Right kidney (tissue), 1 donor: Measurements from ENCODE around the gene DMD.

Experiments used
- DNase-seq: peaks from one replicate; pipeline ENCODE4 v3.0.0-alpha.2; 2016

The DMD gene

DNA sequence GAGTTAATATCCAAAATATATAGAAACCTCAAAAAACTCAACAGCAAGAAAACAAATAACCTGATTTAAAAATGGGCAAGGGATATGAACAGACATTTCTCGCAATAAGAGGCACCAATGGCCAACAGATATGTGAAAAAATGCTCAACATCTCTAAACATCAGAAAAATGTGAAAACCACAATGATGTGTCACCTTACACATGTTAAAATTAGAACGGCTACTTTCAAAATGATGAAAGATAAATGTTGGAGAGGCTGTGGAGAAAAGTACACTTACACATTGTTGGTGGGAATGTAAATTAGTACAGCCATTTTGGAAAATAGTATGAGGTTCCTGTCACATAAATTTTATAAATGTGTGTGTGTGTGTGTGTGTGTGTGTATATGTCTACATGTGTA lies 731.3 kb downstream of the DMD start:
- DNase-seq = no peak

DNA sequence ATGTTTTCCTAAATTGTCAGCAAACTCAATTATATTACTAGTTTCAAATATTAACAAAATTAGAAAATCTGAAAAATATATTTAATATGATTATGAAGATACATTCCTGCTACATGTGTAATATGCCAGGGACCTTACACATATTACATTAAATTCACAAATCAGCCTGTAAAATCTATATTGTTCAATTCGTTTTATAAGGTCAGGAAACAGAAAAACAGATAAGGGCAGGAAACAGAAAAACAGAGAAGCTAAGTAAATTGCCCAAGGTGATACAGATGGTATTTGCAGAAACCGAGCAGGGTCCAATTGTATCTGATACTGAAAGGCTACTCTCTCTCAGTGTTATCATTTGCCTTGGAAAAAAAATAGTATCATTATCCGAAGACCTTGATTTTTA lies 739.0 kb downstream of the DMD start:
- DNase-seq = no peak

DNA sequence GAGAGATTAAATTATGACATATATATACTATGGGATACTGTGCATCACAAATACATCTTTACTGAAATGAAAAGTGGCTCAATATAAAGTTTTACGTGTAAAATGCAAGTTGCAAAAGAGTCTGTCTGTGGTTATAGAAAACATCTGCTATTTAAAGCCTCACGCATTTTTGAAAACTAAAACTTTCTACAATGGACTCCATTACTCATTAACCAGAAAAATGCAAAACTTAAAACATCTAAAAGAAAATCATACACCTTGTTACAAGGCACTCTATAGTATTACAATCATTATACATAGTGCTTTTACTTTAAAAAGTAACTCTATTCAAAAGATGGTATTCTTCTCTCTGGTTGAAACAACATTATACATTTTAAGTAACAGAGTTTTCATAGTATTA lies 755.6 kb downstream of the DMD start:
- DNase-seq = no peak

DNA sequence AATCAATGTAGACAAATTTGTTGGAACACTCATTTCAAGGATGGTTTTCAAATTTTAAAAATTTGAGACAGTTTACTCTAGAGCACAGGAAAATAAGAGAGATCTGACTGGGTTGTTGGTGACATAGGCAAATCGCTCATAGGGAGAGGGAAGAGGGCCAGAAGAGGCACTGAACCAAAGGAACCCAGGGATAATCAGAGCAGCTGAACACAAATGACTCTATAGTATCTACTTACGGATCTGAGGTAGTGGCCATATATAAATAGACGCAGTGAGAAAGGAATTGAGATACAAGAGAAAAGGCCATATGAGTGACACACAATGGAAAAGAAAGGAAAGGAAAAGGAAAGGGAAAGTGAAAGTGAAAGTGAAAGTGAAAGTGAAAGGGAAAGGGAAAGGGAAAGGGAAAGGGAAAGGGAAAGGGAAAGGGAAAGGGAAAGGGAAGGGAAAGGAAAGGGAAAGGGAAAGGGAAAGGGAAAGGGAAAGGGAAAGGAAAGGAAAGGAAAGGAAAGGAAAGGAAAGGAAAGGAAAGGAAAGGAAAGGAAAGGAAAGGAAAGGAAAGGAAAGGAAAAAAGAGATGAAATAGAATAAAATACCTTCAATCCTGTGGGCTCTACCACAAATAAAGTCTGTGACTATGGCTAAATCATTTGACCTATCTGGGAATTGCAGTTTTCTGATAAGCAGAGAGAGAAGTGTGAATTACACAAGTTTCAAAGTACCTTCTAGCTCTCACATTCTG lies 759.2 kb downstream of the DMD start:
- DNase-seq = no peak

DNA sequence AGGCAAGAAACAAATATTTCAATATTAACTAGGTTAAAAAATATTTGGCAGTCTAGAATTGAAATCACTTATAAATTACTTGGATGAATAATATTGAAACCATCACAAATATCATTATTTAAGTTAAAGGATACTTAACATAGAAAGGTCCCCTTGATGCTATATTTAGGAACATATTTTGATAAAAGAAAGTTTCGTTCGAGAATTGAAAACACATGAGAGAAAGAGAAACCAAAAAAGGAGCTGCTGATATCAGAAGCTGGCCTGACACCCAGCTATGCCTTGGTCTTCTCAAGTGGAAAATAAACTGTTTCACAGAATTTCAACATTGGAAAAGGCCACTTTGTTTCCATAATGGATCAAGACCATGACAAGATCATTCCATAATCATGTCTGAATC lies 762.4 kb downstream of the DMD start:
- no peak for DNase-seq

DNA sequence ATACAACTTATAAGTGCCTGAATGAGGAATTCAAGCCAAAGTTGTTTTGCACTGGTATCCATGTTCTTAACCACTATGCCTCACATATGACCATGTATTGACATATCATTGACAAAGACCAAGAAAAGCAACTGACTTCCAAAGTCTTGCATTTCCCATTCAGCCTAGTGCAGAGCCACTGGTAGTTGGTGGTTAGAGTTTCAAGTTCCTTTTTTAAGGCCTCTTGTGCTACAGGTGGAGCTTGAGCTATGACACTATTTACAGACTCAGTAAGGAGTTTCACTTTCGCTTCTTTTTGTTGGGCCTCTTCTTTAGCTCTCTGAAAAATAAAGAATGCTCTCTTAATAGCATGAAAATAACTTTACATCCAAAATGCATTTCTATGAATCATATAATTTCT lies 763.0 kb downstream of the DMD start:
- DNase-seq = no peak

DNA sequence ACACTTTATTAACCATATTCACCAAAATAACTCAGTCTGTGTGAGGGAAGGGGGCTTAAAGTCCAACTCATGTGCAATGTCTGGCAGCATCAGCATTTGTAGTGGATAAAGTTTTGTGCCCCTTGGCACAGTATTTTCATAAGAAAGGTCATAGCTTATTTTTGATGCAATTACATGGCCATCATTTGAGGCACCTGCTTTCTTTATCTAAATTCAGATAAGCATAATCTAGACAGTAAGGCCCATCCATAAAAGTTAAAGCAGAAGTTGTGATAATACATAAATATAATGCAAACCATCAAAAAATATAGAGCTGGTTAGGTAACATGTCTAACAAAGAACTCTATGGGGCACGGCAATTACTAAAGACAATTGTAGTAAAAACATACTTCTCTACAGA lies 763.7 kb downstream of the DMD start:
- DNase-seq = no peak

DNA sequence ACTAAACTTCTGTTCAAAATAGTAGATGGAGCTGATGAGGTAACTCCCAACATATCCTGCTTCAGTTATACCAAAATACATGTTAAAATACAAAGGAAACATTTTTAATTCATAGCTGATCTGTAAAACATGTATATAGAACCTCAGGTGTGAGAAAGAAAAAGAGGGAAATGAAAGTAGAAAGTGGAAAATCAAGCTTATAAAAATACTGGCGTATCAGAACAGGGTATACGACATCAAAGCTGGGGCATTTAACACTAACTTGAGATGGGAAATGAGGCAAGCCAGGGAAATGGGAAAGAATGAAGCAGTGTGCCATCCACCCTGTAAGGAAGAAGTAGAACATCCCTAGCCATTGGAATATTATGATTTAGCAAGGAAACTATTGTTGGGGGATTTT lies 767.5 kb downstream of the DMD start:
- DNase-seq = no peak

DNA sequence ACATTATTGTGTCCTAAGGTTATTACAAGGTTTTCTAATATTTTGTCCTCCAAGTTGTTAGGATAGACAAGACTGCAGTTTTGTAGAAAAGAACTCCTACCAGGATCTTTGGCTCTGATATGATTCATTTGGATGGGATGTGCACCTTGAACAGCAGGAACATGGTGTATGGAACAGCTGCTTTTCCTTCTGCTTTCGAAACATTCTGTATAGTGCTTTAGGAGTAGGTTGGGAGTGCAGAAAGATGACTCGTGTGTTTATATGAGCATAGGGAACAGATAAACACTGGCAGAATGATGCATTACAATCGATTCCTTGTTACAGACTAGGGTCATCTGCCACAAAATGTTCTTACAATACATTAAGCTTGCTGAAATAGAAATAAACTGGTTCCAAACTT lies 790.1 kb downstream of the DMD start:
- no peak for DNase-seq

DNA sequence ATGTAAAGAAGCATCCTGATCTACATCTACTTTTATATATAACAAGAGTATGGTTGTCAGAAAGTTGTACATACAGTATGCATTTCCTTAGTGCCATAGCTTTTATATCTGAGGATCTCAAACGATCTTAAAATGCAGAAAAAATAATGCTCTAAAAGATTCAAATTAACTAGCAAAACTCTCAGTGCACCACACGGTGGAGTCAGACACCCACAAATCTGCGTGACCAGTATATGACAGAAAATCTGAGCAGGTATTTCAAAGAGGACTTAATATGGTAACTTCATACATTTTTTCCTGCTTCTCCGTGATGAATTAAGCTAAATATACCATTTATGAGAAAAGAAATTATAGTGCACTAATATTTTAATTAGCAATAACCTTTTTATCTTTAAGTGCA lies 803.0 kb downstream of the DMD start:
- no peak for DNase-seq

DNA sequence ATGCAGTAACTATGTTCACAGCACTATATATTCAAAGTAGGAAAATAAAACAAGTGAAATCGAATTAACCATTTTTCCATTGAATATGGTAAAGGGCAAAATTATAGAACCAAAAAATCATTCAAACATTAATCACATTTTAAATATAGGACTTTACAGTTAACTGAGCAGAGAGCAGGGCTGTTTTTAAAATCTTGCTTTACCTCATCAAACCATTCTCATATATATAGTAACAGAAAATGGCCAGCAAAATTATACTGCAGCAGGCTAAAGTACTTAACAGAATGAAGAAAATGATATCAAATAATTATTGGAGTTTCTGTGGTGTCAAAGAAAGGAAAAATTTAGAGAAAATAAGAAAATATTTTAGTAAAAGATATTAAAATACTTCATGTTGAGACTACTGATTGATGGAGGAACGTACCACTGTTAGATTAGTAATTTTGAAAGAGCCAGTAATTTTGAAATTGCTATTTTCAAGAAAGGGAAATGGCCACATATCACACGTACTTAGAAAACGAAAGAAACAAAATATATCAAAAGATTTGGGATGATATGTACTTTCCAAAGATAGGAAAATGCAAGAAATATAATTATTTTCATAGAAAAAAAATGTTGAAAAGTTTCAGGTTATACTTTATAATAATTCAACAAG lies 813.7 kb downstream of the DMD start:
- no peak for DNase-seq

DNA sequence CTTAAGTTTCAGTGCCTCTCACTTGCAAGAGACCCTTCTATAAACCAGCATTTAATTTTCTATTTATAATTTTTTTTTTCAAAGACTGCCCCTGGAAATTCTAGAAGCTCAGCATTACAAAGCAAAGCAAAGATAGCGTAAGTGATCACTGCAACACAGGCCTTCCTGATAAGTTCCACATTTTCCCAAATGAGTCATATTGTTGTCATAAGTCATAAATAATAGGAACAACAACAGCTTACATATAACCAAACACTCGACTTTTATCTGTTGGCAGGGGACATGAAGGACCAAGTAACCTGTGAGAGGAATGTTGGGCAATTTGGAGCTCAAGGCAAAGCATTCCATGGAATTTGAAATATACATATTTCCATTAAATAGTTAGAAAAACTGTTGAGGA lies 815.5 kb downstream of the DMD start:
- no peak for DNase-seq

DNA sequence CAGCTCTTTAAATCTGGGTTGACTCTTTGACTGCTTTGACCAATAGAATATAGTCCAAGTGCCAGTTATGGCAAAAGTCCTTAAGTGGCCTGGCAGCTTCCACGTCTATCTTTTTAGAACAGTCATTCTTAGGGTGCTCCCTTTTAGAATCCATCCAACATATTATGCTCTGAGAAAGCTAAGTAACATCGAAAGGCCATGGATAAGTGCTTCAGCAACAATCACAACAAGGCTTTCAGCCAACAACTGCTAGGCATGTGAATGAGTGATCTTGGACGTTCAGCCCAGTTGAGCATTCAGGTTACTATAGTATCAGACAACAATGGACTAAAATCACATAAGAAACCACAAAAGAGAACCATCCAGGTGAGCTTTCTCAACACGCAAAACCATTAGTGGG lies 818.7 kb downstream of the DMD start:
- no peak for DNase-seq

DNA sequence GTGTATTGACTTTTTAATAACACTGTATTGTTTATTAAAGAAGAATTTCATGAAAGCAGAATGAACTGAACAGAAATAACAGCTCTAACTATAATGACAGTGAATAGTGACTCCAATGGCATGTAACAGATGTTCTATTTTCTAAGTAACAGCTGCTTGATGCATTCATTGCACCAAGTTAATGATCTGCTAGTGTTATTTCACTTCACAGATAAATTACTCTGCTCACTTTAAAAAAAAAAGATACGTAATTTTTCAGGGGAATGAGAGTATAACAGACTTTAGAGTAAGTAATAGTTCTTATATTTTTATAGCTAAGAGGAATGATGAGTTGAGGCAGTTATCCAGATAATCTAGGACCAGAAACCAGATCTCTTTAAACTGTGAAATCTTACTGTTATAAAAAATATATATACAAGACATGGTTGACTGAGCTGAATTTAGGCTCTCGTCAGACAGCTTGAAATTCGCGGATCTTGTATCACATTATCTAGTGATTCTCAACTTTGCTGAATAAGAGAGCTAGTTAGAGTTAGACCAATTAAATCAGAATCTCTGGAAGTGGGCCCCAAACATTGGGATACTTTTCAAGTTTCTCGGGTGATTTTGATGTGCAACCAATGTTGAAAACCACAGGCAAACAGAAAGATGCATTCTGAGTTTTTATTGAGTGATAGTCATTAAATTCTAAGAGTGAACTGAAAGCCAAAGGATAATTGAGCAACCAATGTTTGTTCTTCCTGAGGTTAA lies 840.7 kb downstream of the DMD start:
- DNase-seq = no peak

DNA sequence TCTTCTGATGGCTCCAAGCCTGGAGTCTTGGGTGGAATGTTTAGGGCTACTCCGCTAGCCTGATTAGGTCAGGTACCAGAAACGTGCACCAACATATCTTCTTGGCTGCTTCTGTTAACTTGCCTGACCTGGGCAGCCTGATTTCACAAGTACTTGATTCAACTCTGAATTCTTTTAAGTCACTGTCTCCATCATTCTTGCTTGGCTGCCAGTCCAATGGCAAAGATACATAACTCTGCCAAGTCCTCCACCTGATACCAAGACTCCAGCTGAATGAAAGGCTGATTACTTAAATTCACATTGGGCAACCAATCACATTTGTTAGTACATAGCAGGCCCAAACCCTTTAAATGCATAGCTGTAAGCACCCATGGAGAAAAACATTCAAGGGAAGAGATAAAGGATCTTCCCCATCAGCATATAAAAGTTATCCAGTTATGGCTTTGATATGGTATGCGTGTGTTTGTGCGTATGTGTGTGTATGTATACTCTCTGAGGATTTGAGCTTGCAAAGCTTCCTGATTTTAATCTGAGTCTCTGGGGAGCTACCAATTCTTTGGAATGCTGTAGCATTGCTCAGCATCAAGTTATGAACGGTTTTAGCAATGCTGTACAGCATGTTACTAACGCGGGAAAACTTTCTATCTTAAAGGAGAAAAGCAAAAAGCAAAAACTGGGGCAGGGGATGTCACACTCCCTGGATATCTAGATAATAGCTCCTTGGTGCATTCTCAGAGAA lies 917.2 kb downstream of the DMD start:
- no peak for DNase-seq

DNA sequence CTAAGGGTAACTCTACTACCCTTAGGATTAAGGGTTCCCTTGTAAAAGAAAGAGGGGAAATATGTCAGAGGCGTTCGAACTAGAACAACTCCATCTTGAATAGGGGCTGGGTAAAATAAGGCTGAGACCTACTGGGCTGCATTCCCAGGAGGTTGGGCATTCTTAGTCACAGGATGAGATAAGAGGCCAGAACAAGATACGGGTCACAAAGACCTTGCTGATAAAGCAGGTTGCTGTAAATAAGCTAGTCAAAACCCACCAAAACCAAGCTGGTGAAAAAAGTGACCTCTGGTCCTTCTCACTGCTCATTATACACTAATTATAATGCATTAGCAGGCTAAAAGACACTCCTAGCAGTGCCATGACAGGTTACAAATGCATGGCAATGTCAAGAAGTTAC lies 922.0 kb downstream of the DMD start:
- DNase-seq = no peak

DNA sequence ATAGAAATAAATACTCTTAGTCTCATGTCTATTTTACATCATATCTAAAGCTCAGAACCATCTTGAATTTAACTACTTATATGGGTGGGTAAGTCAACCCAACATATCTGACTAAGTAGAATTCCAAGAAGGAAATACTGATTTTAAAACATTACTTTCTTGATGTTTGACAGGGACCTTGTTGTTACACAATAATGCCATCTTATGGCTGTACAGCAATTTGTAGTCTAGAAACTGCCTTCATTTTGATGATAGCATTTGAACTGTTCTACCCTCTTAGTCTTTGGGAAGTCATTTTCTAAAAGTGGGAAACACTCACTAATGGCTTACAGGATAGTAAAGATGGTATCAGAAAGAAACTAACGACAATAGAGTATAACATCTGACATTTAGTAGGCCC lies 929.5 kb downstream of the DMD start:
- DNase-seq = no peak

DNA sequence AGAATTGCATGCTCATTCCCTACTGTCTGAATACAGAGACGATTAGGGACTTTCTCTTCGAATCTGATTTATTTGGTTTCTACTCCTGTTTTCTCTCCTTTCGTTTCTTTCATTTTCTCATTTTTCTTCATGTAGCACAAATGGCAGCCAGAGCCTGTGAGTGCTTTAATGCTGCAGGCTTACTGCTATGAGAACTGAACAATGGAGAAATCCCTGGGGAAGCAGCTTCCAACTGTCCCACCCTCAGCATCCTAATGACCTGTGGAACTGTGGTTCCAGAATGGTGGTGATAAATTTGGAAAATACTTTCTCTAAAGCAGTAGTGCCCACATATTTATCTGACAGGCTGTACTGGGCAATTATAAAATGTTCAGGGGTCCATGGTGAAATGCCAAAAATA lies 930.4 kb downstream of the DMD start:
- DNase-seq = no peak

DNA sequence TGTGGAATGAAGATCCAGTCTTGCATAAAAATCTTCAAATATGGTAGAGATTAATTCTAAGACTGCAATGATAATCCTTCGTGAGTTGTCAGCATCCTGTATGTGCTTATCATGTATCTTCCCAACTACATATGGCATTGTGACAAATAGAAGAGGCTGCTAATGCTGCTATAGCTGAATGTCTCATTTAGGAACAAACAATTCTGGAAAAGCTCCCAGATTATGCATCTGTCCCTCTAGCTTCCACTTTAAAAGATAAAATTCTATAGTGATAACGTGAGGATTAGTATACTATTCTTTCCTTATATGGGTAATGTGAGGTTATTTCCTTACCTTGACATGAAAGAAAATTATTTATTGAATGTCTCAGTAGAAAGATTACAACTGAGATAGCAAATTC lies 930.9 kb downstream of the DMD start:
- DNase-seq = no peak

DNA sequence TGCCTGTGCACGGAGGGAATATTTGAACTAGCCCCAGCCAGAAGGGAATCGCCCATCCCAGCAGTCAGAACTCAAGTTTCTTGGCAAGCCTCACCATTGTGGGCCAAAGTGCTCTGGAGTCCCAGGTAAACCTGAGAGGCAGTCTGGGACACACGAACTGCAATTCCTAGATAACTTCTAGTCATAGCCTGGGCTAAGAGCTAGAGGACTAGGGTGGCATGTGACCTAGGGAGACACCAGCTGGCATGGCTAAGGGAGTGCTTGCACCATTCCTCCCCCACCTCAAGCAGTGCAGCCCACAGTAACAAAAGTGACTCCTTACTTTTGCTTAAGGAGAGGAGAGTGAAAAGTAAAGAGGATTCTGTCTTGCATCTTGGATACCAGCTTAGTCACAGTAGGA lies 935.2 kb downstream of the DMD start:
- no peak for DNase-seq

DNA sequence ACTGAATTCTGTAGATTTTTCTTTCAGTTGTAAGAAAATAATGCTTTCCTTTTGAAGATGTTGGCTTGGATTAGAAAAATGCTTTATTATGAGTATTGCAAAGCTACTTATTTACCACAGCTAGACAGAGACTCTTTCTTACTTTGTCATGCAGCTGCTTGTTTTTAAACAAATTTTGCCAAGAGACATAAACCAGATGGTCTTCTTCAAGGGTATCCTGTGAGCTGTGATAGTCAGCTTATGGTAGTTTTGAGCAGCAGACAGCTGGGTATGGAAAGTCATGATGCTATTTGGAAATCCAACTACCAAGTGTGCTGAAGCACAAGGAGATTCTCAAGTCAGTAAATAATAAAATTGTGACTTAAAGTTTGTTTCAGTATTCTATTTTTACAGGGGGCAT lies 941.5 kb downstream of the DMD start:
- no peak for DNase-seq

DNA sequence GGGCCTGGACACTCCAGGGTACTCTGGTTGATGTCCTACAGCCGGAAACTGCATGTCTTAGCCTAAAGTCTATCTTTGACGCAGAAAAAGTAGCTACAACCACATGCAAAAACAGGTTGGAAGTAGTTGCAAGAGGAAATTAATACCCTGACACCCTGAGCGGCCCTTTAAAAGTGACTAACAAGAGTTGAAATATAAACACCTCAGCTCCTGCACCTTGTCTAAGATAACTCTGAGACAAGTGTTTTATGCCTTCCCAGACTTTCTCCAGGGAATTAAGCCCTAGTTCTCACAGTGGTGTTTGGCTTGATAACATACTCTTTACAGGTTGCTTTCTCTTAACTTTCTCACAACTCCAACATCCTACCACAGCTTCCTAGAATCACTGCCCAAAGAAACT lies 943.1 kb downstream of the DMD start:
- DNase-seq = no peak

DNA sequence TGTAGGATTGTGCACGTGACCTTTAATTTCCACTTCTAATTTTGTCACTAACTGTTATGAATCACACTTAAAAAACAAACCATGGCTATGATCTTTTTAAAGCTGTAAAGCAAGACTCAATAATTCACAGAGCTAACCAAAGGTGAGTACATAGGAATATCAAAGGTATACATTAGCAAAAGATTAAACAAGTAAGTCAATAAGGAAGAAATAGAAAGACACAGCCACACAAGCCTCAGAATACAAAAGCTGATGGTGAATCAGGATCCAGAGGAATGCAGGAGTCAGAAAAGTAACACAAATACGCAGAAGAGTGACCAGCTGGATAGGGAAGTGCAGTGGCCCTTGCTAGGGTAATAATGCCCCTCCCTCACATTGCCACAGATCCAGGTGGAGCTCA lies 943.6 kb downstream of the DMD start:
- DNase-seq = no peak
